GM08714 (cell line): ENCODE results near the gene PDE2A.

Source experiments
- H3K4me3 ChIP-seq: fragments of 200-500 bp; sonication (Bioruptor generic); 2 replicates; pipeline ENCODE4 v1.5.1; 2014; ENCODE audit warnings: mild to moderate bottlenecking, low read length, inconsistent platforms
- ZNF274 ChIP-seq: IDR thresholded peaks from 2 replicates; pipeline ENCODE4 v1.6.1; 2012; ENCODE audit warnings: mild to moderate bottlenecking, low read depth, low read length

Gene PDE2A

DNA sequence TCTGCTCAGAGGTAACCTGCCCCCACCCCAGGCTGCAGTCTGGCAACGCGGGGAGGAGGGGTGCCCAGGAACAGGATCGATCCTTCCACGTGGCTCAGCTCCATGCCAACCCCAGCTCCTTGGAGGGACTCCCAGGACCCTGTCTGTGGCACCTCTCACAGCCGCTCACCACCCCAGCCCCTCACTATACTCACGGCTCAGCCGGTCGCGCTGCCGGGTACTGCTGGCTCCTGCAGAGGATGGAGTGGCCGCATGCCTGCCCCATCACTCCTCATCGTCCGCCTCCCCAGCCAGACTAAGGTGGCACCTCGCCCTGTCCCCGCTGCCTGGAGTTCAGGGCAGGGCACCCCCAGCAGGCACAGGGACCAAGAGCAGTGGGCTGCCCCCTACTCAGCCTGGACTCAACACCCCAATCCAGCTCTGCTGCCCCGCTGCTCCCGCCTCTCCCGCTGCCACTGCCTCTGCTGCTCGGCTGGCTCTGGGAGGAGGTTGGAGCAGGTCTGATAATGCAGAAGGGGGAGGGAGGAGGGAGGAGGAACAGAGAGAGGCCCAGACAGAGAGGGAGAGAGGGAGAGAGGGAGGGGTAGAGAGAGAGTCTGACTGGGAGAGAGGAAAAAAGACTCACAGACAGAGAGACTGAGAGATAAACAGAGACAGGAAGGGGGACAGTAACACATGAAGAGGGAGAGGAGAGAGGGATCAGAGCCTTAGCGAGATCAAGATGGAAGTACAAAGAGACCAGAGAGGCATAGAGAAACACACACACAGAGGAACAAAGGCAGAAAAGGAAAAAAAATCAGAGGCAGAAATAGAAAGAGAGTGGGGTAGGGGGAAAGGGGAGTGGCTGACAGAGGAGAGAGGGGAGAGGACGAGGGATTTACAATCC lies at the start of gene PDE2A:
TSS of gene PDE2A (minus strand) at position 480 of the 886 bp plus-strand sequence. CDS start at position 265, 215 bp downstream.
- TF ChIP-seq ZNF274: no peak
- no peak within 1 kb of the TSS for H3K4me3 ChIP-seq

DNA sequence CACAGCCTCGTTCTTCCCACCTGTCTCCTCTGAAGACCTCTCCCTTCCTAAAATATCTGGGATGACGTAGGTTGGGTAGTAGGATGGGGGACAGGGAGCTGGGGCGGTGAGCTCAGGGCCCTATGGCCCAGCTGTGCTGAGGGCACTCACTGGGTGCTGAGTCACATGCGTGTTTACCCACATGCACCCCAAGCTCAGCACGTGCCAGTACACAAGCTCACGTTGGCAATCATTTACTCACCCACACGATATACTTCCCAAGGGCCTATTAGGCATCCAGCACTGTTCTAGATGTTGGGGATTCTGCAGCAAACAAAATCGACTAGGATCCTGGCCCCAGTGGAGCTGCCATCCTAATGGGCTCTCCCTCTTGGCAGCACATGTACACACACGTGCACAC lies 49.3 kb upstream of the PDE2A start:
- no peak for TF ChIP-seq ZNF274

DNA sequence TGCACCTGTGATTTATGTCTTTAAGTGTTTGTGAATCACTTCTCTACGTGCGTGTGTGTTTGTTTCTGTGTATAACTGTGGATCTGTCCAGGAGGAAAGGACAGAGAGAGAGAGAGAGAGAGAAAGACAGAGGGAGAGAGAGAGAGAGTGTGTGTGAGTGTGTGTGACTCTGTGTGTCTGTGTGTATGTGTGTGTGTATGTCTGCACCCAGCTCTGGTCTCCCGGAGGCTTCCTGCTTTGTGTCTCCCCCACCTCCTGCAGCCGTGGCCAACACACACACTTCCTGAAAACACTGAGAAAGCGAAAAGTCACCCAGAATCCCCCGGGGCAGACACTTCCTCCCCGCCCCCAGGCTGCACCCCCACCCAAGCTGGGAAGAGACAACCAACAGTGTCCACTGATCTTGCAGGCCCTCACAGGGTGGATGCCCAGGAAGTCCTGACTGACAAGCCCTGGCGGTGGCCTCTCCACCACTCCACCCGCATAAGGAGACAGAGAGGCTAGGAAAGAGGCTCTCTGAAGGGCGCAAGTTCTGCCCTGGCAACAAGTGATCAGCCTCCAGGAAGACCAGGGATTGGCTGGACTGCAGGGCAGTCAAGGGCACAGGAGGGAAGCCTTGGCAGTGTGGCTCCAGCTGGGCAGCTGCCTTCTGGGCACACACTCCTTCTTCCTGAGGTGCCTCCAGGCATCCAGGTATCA lies 48.0 kb upstream of the PDE2A start:
- TF ChIP-seq ZNF274: no peak
- H3K4me3 ChIP-seq: peak overlapping the region; percentile 71

More for the DNA sequence above, 49.3 kb upstream of the PDE2A start:
- H3K4me3 ChIP-seq: no peak overlapping the region

DNA sequence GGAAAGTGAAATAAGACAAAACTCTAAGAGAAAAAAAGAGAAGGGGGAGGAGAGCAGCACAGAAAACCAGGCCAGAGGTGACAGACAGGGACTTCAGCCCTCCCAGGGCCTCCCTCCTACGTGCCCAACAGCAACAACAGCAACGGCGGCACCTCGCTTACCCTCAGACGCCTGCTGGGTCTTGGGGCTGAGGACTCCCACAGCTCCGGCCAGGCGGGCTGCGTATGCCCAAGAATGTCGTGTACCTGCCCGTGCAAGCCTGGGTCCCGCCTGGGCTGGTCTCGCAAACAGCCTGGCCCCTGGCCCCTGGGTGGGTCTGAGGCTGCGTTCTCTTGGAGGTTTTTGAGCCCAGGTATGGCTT lies 47.4 kb upstream of the PDE2A start:
- peak overlapping the region; percentile 71 for H3K4me3 ChIP-seq

GRCh38 chr11:72721276-72721675 lies 47.1 kb upstream of the PDE2A start:
- no peak for TF ChIP-seq ZNF274
- H3K4me3 ChIP-seq: peak overlapping the region; percentile 71

More for the DNA sequence above, 47.4 kb upstream of the PDE2A start:
- no peak for TF ChIP-seq ZNF274

GRCh38 chr11:72720784-72721183 lies 46.6 kb upstream of the PDE2A start:
- peak overlapping the region; percentile 71; the same call in 1 of the 2 replicates for H3K4me3 ChIP-seq
- no peak for TF ChIP-seq ZNF274

DNA sequence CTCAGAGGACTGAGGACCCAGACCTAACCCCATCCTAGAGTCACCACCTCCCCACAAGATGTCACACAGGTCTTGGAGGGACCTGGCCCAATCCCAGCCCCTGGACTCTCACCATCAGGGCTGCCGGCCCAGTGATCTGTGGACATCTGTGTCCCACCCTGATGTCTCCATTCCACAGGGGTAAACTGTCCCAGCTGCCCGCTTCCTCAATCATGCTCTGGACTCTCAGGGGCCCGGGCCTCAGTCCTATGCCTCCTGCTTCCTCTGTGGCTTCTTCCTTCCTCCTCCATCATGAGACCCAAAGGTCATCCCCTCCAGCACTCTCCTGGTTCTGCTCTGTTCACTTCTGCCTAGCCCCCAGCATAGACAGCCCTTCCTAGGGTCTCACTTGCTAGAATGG lies 45.8 kb upstream of the PDE2A start:
- peak overlapping the region; percentile 71; the same call in 1 of the 2 replicates for H3K4me3 ChIP-seq
- no peak for TF ChIP-seq ZNF274

DNA sequence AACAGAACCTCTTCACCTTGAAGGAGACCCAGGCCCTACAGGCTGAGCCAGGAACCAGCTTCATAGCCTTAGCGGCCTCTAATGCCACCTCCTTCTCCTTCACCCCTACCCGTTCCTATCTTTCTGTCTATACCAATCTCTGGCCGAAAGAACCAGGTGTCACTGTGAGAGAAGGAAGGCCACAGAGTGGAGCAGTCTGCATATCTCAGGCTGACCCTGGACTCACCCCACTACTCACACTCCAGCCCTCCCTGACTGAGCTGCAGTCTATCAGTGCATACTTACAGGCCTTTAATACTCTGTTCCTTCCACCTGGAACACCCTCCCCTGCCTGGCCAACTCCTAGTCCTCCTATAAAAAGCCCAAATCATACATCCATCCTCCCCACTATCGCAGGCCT lies 45.3 kb upstream of the PDE2A start:
- TF ChIP-seq ZNF274: no peak
- peak overlapping the region; percentile 71; the same call in 1 of the 2 replicates for H3K4me3 ChIP-seq

DNA sequence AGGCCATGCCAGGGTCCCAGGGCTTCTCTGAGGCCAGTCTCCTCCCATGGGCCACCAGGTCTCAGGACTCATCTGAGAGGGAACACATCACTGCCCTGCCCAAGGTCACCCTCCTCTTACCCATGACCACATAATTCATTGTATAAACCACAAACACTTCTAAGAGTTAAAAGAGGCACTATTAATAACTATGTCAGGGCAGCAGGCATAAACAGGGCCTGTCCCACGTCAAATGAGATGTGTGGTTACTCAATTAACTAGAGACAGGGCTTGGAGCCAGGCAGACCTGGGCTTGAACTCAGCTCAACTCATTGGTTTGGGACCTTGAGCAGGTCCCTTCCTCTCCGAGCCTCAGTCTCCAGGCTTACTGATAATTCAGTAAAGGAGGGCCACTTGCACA lies 44.9 kb upstream of the PDE2A start:
- no peak for TF ChIP-seq ZNF274
- H3K4me3 ChIP-seq: no peak overlapping the region; the same call in 1 of the 2 replicates

DNA sequence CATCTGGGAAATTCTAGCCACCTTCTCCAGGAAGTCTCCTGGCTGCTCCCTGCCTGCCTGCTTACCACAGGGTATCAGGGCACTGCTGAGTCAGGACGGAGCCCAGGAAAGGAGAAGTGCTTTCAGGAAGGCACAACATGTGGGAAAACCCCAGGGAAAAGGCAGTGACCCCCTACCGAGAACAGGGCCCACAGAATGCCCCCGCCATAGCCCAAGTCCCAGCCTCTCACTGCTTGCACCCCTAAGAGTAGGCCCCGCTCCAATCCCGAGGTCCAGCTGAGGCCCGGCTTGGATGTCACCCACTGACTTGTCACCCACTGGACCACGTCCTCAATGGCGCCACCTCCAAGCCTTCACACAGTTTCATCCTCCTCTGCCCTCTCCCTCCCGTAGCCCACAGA lies 43.9 kb upstream of the PDE2A start:
- H3K4me3 ChIP-seq: no peak overlapping the region
- TF ChIP-seq ZNF274: no peak

GRCh38 chr11:72716788-72717435 lies 42.7 kb upstream of the PDE2A start:
- TF ChIP-seq ZNF274: no peak
- H3K4me3 ChIP-seq: no peak overlapping the region

DNA sequence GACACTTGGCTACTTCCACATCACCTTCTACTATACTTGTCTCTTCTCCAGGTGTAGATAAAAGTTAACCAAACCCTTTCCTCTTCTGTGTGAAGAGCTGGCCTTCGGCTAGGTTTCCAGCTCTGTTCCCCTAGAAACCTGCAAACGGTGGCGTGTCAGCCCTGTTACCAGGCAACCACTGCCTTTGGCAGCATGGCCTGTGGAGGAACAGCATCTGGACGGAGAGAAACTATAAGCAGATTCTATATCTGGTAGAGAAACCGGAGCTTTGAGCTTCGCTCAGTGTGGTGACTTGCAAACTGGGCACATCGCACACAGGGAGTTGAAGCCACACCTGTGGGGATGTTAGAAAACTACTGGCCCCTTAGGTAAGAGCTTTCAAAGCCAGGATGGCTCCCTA lies 42.1 kb upstream of the PDE2A start:
- TF ChIP-seq ZNF274: no peak
- no peak overlapping the region for H3K4me3 ChIP-seq

DNA sequence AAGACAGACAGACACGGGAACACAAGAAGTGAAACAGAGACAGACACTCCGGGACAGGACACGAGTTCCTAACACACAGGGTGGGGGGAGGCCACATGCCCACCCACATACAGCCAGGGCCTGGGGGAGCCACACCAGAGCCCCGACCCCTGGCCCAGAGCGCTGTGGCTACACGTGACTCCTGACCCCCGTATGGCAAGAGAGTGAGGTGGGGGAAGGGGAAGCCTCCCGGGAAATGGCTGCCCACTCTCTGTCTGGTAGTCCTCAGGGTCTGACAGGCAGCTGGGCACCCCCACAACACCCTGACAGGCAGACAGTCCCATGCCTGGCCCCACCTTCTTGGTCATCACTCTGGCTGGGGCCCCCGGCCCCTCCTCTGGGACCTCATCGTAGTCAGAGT lies 38.6 kb upstream of the PDE2A start:
- TF ChIP-seq ZNF274: no peak

GRCh38 chr11:72712168-72712751 lies 38.0 kb upstream of the PDE2A start:
- no peak for TF ChIP-seq ZNF274
- H3K4me3 ChIP-seq: no peak overlapping the region

More for the DNA sequence above, 38.6 kb upstream of the PDE2A start:
- H3K4me3 ChIP-seq: no peak overlapping the region
